ENCODE results near the gene M1AP.

DNA sequence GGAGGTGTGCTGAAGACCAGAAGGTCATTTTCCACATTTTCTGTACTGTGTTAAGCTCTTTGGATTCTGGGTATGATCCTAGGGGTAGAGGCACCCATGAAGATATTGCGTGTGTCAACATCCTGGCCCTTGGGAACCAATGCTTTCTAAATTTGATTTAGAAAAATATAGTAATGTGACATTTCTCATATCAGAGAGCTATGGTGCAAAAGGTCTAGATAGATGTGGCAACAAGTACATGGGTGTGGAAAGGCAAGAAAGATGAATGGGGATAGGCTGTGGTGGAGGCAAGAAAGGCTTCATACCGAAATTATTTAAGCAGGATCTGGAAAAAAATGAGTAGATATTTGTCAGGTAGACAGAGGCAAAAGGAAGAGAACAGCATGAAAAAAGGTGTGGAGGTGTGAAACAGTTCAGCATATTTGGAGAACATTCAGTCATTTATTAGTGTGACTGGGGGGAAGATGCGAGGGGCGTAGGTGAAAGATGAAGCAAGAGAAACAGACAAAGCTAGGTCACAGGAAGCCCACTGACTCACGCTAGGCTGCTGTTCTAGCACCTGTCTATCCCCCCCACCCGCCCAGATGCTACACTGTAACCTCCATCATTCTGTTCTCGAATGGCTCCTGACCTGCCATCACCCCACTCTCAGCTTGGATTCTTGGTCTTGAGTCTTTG lies 81.9 kb downstream of the M1AP start:
- TF ChIP-seq, protein P1, sequence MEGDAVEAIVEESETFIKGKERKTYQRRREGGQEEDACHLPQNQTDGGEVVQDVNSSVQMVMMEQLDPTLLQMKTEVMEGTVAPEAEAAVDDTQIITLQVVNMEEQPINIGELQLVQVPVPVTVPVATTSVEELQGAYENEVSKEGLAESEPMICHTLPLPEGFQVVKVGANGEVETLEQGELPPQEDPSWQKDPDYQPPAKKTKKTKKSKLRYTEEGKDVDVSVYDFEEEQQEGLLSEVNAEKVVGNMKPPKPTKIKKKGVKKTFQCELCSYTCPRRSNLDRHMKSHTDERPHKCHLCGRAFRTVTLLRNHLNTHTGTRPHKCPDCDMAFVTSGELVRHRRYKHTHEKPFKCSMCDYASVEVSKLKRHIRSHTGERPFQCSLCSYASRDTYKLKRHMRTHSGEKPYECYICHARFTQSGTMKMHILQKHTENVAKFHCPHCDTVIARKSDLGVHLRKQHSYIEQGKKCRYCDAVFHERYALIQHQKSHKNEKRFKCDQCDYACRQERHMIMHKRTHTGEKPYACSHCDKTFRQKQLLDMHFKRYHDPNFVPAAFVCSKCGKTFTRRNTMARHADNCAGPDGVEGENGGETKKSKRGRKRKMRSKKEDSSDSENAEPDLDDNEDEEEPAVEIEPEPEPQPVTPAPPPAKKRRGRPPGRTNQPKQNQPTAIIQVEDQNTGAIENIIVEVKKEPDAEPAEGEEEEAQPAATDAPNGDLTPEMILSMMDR (IDR thresholded peaks at IDR 0.05), result no peak
- TF ChIP-seq POLR2A (IDR thresholded peaks at IDR 0.05), result no peak
